A549 (cell line): Measurements from ENCODE around the gene GSG1L. TPM values are rescaled to one million over a fixed set of nuclear protein-coding genes. Genes with fewer than 3 reads are reported as not detected.
"Not testable (repeated sequence)": the region's sequence is repeated elsewhere in the genome, so short reads cannot be mapped to it uniquely, and the experiment has no call there.

Experiments used
- ATAC-seq, 2 experiments: fragments of 200-7000 bp in 1 of 2; fragments of >200 bp in 1 of 2; cut with Nextera tagmentation in 1 of 2; cut with Tn5 transposase in 1 of 2; 3 replicates each; pipeline versions ENCODE4 v1.8.0 to v1.9.1; 2018 to 2020; ENCODE audit warnings: mild to moderate bottlenecking in 1 of 2, moderate library complexity in 1 of 2
- CTCF ChIA-PET: fragments of 300-600 bp; sonication (Branson Sonifier 250); formaldehyde crosslinking; extraction: SDS; loops from one replicate; lab custom pipeline; 2021; ENCODE audit warnings: antibody characterized with exemption, inconsistent platforms; lab: Yijun Ruan, JAX
- POLR2A ChIA-PET: fragments of 350-600 bp; formaldehyde crosslinking; extraction: SDS; loops from one replicate; lab custom pipeline; 2021; ENCODE audit warnings: antibody characterized with exemption, inconsistent platforms; lab: Yijun Ruan, JAX
- DNase-seq, 2 experiments: peaks; one replicate each; pipeline versions ENCODE4 v3.0.0 to v3.0.0-alpha.2; 2011 to 2016; ENCODE audit warnings: low read depth in 1 of 2, low spot score in 1 of 2
- FAIRE-seq: peaks from 2 replicates; lab custom pipeline; 2011; peaks lifted over from hg19 to GRCh38; lab: Jason Lieb, UNC
- H3K27ac ChIP-seq, 2 experiments: fragments of >200 bp; sonication (Bioruptor Twin); formaldehyde crosslinking; 3 replicates each; pipeline ENCODE4 v1.5.1; 2016 to 2017
- H3K4me1 ChIP-seq: fragments of >200 bp; sonication (Bioruptor Twin); formaldehyde crosslinking; 3 replicates; pipeline ENCODE4 v1.6.1; 2016
- H3K4me2 ChIP-seq: fragments of >200 bp; sonication (Bioruptor Twin); formaldehyde crosslinking; 3 replicates; pipeline ENCODE4 v1.6.1; 2016
- H3K4me3 ChIP-seq: fragments of >200 bp; sonication (Bioruptor Twin); formaldehyde crosslinking; 3 replicates; pipeline ENCODE4 v1.5.1; 2016
- H3K9me3 ChIP-seq: fragments of >200 bp; sonication (Bioruptor Twin); formaldehyde crosslinking; 3 replicates; pipeline ENCODE4 v1.6.1; 2016
- CBX2 ChIP-seq: fragments of 200-600 bp; sonication (generic); IDR thresholded peaks from 2 replicates; pipeline ENCODE4 v1.6.1; 2016; ENCODE audit warnings: low read depth, mild to moderate bottlenecking, borderline replicate concordance
- CBX8 ChIP-seq: fragments of 200-600 bp; sonication (generic); IDR thresholded peaks from 2 replicates; pipeline ENCODE4 v1.6.1; 2016
- CHD2 ChIP-seq: fragments of 150-350 bp; IDR thresholded peaks from 2 replicates; pipeline ENCODE4 v1.6.1; 2014; ENCODE audit warnings: low read length; ENCODE audit not compliant: partially characterized antibody
- FOSB ChIP-seq: fragments of 250-450 bp; sonication (Bioruptor Pico); IDR thresholded peaks from 2 replicates; pipeline ENCODE4 v1.5.0; 2020; ENCODE audit warnings: mild to moderate bottlenecking, moderate library complexity
- FOXS1 ChIP-seq: fragments of 250-450 bp; sonication (Bioruptor Pico); IDR thresholded peaks from 2 replicates; pipeline ENCODE4 v1.5.0; 2020; ENCODE audit warnings: mild to moderate bottlenecking, moderate library complexity
- HES2 ChIP-seq: fragments of >200 bp; sonication (Bioruptor Twin); formaldehyde crosslinking; IDR thresholded peaks from 2 replicates; pipeline ENCODE4 v1.6.1; 2016
- HEYL ChIP-seq: fragments of 250-450 bp; sonication (Bioruptor Pico); IDR thresholded peaks from 2 replicates; pipeline ENCODE4 v1.8.0; 2021; ENCODE audit warnings: mild to moderate bottlenecking, moderate library complexity
- MAZ ChIP-seq: fragments of 150-350 bp; IDR thresholded peaks from 2 replicates; pipeline ENCODE4 v1.6.1; 2014; ENCODE audit warnings: antibody characterized with exemption, low read depth, low read length, borderline replicate concordance
- MYC ChIP-seq: IDR thresholded peaks from 2 replicates; pipeline ENCODE4 v1.6.1; 2012; ENCODE audit warnings: mild to moderate bottlenecking, inconsistent platforms, low read length, improper control_type of control experiment, borderline replicate concordance
- NFE2L2 ChIP-seq: fragments of 150-350 bp; conservative IDR thresholded peaks from 2 replicates; pipeline ENCODE4 v1.6.1; 2014; ENCODE audit warnings: low read length
- NPAS2 ChIP-seq: fragments of 250-450 bp; sonication (Bioruptor Pico); IDR thresholded peaks from 2 replicates; pipeline ENCODE4 v1.8.0; 2022; ENCODE audit warnings: mild to moderate bottlenecking, moderate library complexity, borderline replicate concordance
- NR3C1 ChIP-seq: fragments of >200 bp; sonication (Bioruptor Twin); formaldehyde crosslinking; IDR thresholded peaks from 3 replicates; pipeline ENCODE4 v1.6.1; 2017
- PHF8 ChIP-seq: fragments of 200-600 bp; sonication (generic); IDR thresholded peaks from 2 replicates; pipeline ENCODE4 v1.6.1; 2016; ENCODE audit warnings: low read depth, mild to moderate bottlenecking, antibody characterized with exemption, moderate library complexity, borderline replicate concordance
- RAD21 ChIP-seq, 2 experiments: fragments of >200 bp in 1 of 2; sonication (Bioruptor Twin) in 1 of 2; formaldehyde crosslinking in 1 of 2; IDR thresholded peaks in 1 of 2; conservative IDR thresholded peaks in 1 of 2; 2 replicates in 1 of 2; 3 replicates in 1 of 2; pipeline ENCODE4 v1.6.1; 2012 to 2018; ENCODE audit warnings: inconsistent platforms in 1 of 2
- RARB ChIP-seq: fragments of 250-450 bp; sonication (Bioruptor Pico); IDR thresholded peaks from 2 replicates; pipeline ENCODE4 v1.8.0; 2021; ENCODE audit warnings: mild to moderate bottlenecking, moderate library complexity
- RCOR1 ChIP-seq: fragments of 150-350 bp; IDR thresholded peaks from 2 replicates; pipeline ENCODE4 v1.6.1; 2014; ENCODE audit warnings: antibody characterized with exemption, low read length, low read depth
- TP53 ChIP-seq: fragments of 250-450 bp; sonication (Bioruptor Pico); IDR thresholded peaks from 2 replicates; pipeline ENCODE4 v1.5.0; 2021; ENCODE audit warnings: mild to moderate bottlenecking, moderate library complexity
- ZC3H11A ChIP-seq: fragments of 450-650 bp; IDR thresholded peaks from 2 replicates; pipeline ENCODE4 v1.6.1; 2014; ENCODE audit warnings: antibody characterized with exemption, mild to moderate bottlenecking
- ZFP36 ChIP-seq: fragments of 450-650 bp; IDR thresholded peaks from 2 replicates; pipeline ENCODE4 v1.6.1; 2014; ENCODE audit warnings: borderline replicate concordance; ENCODE audit not compliant: partially characterized antibody
- ZSCAN20 ChIP-seq: fragments of 250-450 bp; sonication (Bioruptor Pico); IDR thresholded peaks from 2 replicates; pipeline ENCODE4 v1.8.0; 2022; ENCODE audit warnings: mild to moderate bottlenecking, moderate library complexity
- WGBS: methylation state at CpG from one replicate; pipeline ENCODE4 v1.1.6; 2017; ENCODE audit errors: missing lambda C conversion rate; 5-methylcytosine and 5-hydroxymethylcytosine counted together
- polyA plus RNA-seq, 4 experiments: library from polyadenylated mRNA; depleted of rRNA in 3 of 4; stranded (reverse); fragments of >200 nt; fragmentation: RNase III in 1 of 4; extraction: RNeasy Plus Mini Kit Qiagen cat#74134 plus additional on column Dnase treatment in 1 of 4; gene quantifications; 2 replicates in 3 of 4; 3 replicates in 1 of 4; pipeline ENCODE4 v1.2.3, GENCODE V29; 2011 to 2017
- TF ChIP-seq, protein P1 (sequence below): IDR thresholded peaks from 2 replicates; pipeline ENCODE4 v1.6.1; 2012
- TF ChIP-seq, protein P2 (sequence below): fragments of 200-600 bp; sonication (generic); IDR thresholded peaks from 2 replicates; pipeline ENCODE4 v1.6.1; 2016; ENCODE audit warnings: antibody characterized with exemption, mild to moderate bottlenecking, moderate library complexity

Gene GSG1L
- polyA plus RNA-seq, 2 of the 4 experiments (the other 2 are of a cell fraction): not detected

DNA sequence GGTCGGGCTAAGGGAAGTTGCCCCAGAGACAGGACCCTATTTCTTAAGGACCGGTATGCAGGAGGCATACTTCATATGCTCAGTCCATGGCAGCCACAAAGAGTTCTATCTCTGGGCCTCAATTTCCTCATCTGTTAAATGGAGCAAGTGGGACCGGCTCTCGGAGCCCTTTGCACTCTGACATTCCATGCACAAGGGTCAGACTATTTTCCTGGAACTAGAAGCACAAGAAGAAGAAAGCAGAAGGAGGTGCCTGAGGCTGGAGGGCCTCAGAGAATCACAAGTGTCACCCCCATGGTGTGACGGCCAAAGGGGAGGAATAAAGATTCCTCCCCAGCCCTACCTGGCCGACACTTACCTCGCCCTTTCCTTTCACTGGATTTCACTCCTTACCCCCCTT lies 115.8 kb downstream of the GSG1L start (continued):
- TF ChIP-seq NPAS2 (no peak), RCOR1 (no peak), HEYL (CRISPR knock-in tag) (no peak)
- TF ChIP-seq, all 56 proteins: peak for 0

GRCh38 chr16:27945233-27945973 lies 118.1 kb downstream of the GSG1L start:
- TF ChIP-seq HES2 (no peak), NFE2L2 (no peak)
- TF ChIP-seq, protein P1, sequence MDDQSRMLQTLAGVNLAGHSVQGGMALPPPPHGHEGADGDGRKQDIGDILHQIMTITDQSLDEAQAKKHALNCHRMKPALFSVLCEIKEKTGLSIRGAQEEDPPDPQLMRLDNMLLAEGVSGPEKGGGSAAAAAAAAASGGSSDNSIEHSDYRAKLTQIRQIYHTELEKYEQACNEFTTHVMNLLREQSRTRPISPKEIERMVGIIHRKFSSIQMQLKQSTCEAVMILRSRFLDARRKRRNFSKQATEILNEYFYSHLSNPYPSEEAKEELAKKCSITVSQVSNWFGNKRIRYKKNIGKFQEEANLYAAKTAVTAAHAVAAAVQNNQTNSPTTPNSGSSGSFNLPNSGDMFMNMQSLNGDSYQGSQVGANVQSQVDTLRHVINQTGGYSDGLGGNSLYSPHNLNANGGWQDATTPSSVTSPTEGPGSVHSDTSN: no peak
- TF ChIP-seq, protein P2, sequence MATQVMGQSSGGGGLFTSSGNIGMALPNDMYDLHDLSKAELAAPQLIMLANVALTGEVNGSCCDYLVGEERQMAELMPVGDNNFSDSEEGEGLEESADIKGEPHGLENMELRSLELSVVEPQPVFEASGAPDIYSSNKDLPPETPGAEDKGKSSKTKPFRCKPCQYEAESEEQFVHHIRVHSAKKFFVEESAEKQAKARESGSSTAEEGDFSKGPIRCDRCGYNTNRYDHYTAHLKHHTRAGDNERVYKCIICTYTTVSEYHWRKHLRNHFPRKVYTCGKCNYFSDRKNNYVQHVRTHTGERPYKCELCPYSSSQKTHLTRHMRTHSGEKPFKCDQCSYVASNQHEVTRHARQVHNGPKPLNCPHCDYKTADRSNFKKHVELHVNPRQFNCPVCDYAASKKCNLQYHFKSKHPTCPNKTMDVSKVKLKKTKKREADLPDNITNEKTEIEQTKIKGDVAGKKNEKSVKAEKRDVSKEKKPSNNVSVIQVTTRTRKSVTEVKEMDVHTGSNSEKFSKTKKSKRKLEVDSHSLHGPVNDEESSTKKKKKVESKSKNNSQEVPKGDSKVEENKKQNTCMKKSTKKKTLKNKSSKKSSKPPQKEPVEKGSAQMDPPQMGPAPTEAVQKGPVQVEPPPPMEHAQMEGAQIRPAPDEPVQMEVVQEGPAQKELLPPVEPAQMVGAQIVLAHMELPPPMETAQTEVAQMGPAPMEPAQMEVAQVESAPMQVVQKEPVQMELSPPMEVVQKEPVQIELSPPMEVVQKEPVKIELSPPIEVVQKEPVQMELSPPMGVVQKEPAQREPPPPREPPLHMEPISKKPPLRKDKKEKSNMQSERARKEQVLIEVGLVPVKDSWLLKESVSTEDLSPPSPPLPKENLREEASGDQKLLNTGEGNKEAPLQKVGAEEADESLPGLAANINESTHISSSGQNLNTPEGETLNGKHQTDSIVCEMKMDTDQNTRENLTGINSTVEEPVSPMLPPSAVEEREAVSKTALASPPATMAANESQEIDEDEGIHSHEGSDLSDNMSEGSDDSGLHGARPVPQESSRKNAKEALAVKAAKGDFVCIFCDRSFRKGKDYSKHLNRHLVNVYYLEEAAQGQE: no peak
- Histone ChIP-seq H3K27ac (no peak overlapping the region), H3K4me3 (no peak overlapping the region), H3K4me1 (no peaks in the 10 kb centered on the region), H3K9me3 (no peaks in the 10 kb centered on the region), H3K4me2 (no peak overlapping the region)
- ATAC-seq: no peak; a peak in 1 of 6 replicates
- 47% methylated on average over 13 of the region's 15 CpGs for WGBS
- no peak for FAIRE-seq
- CTCF ChIA-PET: interaction anchor here (0.6 kb wide), 1 partner anchor 917 kb away, joined by 3 read pairs; no protein-coding TSS in a partner anchor
- no peak for DNase-seq
- POLR2A ChIA-PET: no interaction called here

GRCh38 chr16:27943766-27944165 lies 119.7 kb downstream of the GSG1L start:
- POLR2A ChIA-PET: no interaction called here
- no peak for FAIRE-seq

DNA sequence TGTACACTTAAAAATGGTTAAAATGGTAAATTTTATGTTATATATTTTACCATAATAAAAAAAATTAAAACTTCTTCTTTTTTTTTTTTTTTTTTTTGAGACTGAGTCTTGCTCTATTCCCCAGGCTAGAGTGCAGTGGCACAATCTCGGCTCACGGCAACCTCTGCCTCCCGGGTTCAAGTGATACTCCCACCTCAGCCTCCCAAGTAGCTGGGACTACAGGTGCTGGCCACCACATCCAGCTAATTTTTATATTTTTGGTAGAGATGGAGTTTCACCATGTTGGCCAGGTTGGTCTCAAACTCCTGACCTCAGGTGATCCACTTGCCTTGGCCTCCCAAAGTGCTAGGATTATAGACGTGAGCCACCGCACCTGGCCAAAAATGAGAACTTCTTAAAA lies 121.4 kb downstream of the GSG1L start:
- H3K27ac ChIP-seq, FAIRE-seq, H3K4me3 ChIP-seq, H3K4me2 ChIP-seq, DNase-seq, ATAC-seq, H3K4me1 ChIP-seq, H3K9me3 ChIP-seq, POLR2A ChIA-PET, CTCF ChIA-PET: not testable (repeated sequence)
- 37% methylated on average over 5 of the region's 5 CpGs for WGBS

More at GRCh38 chr16:27943766-27944165, 119.7 kb downstream of the GSG1L start:
- no peaks in the 10 kb centered on the region for H3K9me3 ChIP-seq
- DNase-seq: no peak
- CTCF ChIA-PET: no interaction called here
- WGBS: 46% methylated on average over 2 of the region's 2 CpGs
- no peak for TF ChIP-seq MYC
- no peak for TF ChIP-seq FOXS1 (CRISPR knock-in tag)
- no peak for TF ChIP-seq NR3C1
- TF ChIP-seq, all 56 proteins: peak for 0
- H3K4me2 ChIP-seq: no peak overlapping the region
- no peaks in the 10 kb centered on the region for H3K4me1 ChIP-seq
- no peak overlapping the region for H3K4me3 ChIP-seq
- H3K27ac ChIP-seq: no peak overlapping the region
- ATAC-seq: no peak

- ChIA-PET POLR2A (no interaction called here), CTCF (interaction anchor here (1.0 to 1.3 kb wide), 2 partner anchors 10 to 18 kb away, joined by 3 to 4 read pairs; no protein-coding TSS in a partner anchor)
- Histone ChIP-seq H3K4me3 (no peak overlapping the region), H3K27ac (no peak overlapping the region), H3K9me3 (peaks cover 6% of the 10 kb centered on the region; the same call in 1 of the 3 replicates), H3K4me2 (no peak overlapping the region), H3K4me1 (no peaks in the 10 kb centered on the region)
- DNase-seq (no peak), ATAC-seq (no peak), FAIRE-seq (no peak)
- WGBS: 17% methylated on average over 7 of the region's 7 CpGs
- no peak for TF ChIP-seq TP53
- no peak for TF ChIP-seq FOSB
- no peak for TF ChIP-seq RARB (CRISPR knock-in tag)
- no peak for TF ChIP-seq RAD21 (conservative IDR thresholded peaks at IDR 0.05 in 1 of 2, IDR thresholded peaks at IDR 0.05 in 1 of 2)
- no peak for TF ChIP-seq ZC3H11A
- TF ChIP-seq CBX2: no peak
- TF ChIP-seq PHF8: no peak
- TF ChIP-seq ZFP36: no peak
- TF ChIP-seq MYC: no peak
- no peak for TF ChIP-seq ZSCAN20
- no peak for TF ChIP-seq CBX8
- TF ChIP-seq, protein P1: no peak
- no peak for TF ChIP-seq CHD2
- TF ChIP-seq MAZ: no peak
These were observed 128.4 kb downstream of the GSG1L start for GRCh38 chr16:27935076-27935475.
